HepG2 (cell line): ENCODE data around the gene GLG1.

ENCODE experiments used
- KDM1A ChIP-seq: IDR thresholded peaks from 2 replicates; pipeline ENCODE4 v1.6.1; 2016; ENCODE audit warnings: missing compliant biosample characterization
- ZNF33A ChIP-seq: sonication (generic); formaldehyde crosslinking; IDR thresholded peaks from 2 replicates; pipeline ENCODE4 v1.5.1; 2020; ENCODE audit warnings: missing genetic modification reagents, mild to moderate bottlenecking, moderate library complexity, borderline replicate concordance
- ZNF605 ChIP-seq: sonication (generic); formaldehyde crosslinking; IDR thresholded peaks from 2 replicates; pipeline ENCODE4 v1.8.0; 2022; ENCODE audit warnings: mild to moderate bottlenecking, missing genetic modification reagents
- TF ChIP-seq, protein P1 (sequence below): sonication (generic); formaldehyde crosslinking; IDR thresholded peaks from 2 replicates; pipeline ENCODE4 v1.9.0; 2021; ENCODE audit warnings: missing genetic modification reagents, borderline replicate concordance
- TF ChIP-seq, protein P2 (sequence below): sonication (generic); formaldehyde crosslinking; conservative IDR thresholded peaks from 2 replicates; pipeline ENCODE4 v1.4.0; 2020; ENCODE audit warnings: missing genetic modification reagents
- TF ChIP-seq, protein P3 (sequence below): sonication (generic); formaldehyde crosslinking; IDR thresholded peaks from 2 replicates; pipeline ENCODE4 v1.4.0; 2020; ENCODE audit warnings: missing genetic modification reagents, mild to moderate bottlenecking, borderline replicate concordance

DNA sequence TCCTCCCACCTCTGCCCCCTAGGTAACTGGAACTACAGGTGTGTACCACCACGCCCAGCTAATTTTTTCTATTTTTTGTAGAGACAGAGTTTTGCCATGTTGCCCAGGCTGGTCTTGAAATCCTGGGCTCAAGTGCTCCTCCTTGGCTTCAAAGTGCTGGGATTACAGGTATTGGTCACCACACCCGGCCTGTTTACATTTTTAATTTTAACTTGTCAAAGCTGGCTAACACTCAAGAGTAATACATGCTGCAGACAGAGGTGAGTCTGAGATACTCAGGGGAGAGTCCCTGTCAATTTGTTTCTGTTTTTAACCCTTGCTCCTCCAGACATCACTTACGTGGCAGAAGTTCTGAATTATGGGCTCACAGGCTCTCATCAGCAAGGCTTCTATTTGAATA lies 134.9 kb downstream of the GLG1 start:
- TF ChIP-seq, protein P1, sequence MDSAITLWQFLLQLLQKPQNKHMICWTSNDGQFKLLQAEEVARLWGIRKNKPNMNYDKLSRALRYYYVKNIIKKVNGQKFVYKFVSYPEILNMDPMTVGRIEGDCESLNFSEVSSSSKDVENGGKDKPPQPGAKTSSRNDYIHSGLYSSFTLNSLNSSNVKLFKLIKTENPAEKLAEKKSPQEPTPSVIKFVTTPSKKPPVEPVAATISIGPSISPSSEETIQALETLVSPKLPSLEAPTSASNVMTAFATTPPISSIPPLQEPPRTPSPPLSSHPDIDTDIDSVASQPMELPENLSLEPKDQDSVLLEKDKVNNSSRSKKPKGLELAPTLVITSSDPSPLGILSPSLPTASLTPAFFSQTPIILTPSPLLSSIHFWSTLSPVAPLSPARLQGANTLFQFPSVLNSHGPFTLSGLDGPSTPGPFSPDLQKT (CRISPR knock-in tag): no peak
- TF ChIP-seq ZNF33A (CRISPR knock-in tag): no peak
- TF ChIP-seq KDM1A: no peak
- TF ChIP-seq, protein P2, sequence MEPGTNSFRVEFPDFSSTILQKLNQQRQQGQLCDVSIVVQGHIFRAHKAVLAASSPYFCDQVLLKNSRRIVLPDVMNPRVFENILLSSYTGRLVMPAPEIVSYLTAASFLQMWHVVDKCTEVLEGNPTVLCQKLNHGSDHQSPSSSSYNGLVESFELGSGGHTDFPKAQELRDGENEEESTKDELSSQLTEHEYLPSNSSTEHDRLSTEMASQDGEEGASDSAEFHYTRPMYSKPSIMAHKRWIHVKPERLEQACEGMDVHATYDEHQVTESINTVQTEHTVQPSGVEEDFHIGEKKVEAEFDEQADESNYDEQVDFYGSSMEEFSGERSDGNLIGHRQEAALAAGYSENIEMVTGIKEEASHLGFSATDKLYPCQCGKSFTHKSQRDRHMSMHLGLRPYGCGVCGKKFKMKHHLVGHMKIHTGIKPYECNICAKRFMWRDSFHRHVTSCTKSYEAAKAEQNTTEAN (CRISPR knock-in tag): no peak
- TF ChIP-seq, protein P3, sequence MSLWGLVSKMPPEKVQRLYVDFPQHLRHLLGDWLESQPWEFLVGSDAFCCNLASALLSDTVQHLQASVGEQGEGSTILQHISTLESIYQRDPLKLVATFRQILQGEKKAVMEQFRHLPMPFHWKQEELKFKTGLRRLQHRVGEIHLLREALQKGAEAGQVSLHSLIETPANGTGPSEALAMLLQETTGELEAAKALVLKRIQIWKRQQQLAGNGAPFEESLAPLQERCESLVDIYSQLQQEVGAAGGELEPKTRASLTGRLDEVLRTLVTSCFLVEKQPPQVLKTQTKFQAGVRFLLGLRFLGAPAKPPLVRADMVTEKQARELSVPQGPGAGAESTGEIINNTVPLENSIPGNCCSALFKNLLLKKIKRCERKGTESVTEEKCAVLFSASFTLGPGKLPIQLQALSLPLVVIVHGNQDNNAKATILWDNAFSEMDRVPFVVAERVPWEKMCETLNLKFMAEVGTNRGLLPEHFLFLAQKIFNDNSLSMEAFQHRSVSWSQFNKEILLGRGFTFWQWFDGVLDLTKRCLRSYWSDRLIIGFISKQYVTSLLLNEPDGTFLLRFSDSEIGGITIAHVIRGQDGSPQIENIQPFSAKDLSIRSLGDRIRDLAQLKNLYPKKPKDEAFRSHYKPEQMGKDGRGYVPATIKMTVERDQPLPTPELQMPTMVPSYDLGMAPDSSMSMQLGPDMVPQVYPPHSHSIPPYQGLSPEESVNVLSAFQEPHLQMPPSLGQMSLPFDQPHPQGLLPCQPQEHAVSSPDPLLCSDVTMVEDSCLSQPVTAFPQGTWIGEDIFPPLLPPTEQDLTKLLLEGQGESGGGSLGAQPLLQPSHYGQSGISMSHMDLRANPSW (CRISPR knock-in tag): no peak
- TF ChIP-seq ZNF605 (CRISPR knock-in tag): no peak
